Fibroblast of villous mesenchyme (primary cell): ENCODE measurements around the gene CBX7. TPM values are rescaled to one million over a fixed set of nuclear protein-coding genes. Genes with fewer than 3 reads are reported as not detected.

Source experiments
- DNase-seq: peaks from one replicate; pipeline ENCODE4 v3.0.0-alpha.2; 2010; ENCODE audit warnings: low read depth
- H3K4me3 ChIP-seq: 2 replicates; pipeline ENCODE4 v1.5.1; 2011; ENCODE audit warnings: low read depth, mild to moderate bottlenecking, low read length
- CTCF ChIP-seq: IDR thresholded peaks from 2 replicates; pipeline ENCODE4 v1.5.1; 2012; ENCODE audit warnings: low read depth, mild to moderate bottlenecking, low read length; ENCODE audit not compliant: insufficient read depth
- total RNA-seq: library from RNA; depleted of rRNA; stranded (reverse); fragments of >200 nt; gene quantifications from 2 replicates; pipeline ENCODE4 v1.2.3, GENCODE V29; 2012

Gene CBX7
- total RNA-seq, 1 donor: 5.2 TPM

- no peak for DNase-seq
- TF ChIP-seq CTCF: no peak
- no peak overlapping the region for H3K4me3 ChIP-seq
Observed at GRCh38 chr22:39091126-39092081, 61.1 kb downstream of the CBX7 start.

DNA sequence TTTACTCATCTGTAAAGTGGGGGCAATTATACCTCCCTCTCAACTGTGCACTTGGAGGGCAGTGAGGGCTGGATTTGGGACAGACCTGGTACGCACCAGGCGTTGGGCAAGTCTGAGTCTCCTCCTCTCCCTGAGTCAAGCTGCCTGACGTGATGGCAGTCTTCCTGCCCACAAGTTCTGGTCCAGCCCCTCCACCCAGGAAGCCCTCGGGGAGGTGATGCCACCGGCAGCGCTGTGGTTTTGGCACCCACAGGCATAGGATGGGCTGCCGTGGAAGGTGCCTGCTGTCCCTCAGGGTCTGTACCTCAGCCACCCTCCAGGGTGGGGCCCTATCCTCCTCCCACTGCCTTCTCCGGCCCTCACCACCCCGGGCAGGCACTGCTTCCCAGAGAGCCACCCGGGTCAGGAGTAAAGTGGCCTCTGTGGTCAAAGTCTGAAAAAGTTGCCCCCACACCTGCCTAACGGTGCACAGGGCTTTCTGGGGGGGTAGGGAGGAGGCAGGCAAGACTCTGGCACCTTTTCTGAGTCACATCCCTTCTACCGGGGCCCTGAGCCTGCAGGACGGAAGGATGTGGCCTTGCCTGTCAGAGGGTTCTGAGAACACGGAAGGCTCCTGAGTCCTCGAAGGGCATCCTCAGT, 61.9 kb downstream of the CBX7 start:
- no peak for TF ChIP-seq CTCF
- no peak for DNase-seq
- H3K4me3 ChIP-seq: no peak overlapping the region

DNA sequence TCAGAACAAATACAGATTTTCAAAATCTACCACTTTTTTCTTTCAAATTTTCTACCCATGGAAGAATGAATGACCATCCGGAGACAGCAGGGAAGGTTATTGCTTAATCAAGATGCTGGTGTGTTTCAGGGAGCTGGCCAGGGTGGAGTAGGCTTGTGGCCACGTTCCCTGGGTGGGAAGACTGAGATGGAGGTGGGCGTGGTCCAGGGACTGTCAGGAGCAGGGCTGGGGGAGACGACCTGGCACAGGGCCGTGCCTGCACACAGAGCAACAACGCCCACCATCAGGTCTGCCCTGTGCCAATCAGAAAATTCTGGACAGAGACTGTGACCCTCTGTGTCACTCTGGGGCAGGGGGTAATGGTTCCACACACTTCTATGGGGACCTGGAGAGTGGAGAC, 62.6 kb downstream of the CBX7 start:
- no peak for DNase-seq
- no peak for TF ChIP-seq CTCF
- no peak overlapping the region for H3K4me3 ChIP-seq

DNA sequence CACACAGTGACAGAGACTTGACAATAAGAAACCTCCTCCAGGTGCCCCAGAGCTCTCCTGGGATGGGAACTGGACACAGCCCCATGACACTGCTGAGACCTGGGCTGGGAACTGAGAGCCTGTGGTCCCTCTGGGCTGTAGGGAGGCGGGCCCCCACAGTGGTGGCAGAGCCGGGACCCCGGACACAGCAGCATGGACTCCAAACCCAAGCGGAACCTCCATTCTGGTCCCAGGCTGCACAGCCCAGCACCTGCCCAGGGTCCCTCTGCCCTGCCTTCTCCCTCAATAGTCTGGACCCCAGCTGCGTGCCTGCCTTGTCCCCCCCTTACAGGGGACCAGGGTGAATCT, 63.8 kb downstream of the CBX7 start:
- DNase-seq: no peak
- no peak for TF ChIP-seq CTCF
- no peak overlapping the region for H3K4me3 ChIP-seq

DNA sequence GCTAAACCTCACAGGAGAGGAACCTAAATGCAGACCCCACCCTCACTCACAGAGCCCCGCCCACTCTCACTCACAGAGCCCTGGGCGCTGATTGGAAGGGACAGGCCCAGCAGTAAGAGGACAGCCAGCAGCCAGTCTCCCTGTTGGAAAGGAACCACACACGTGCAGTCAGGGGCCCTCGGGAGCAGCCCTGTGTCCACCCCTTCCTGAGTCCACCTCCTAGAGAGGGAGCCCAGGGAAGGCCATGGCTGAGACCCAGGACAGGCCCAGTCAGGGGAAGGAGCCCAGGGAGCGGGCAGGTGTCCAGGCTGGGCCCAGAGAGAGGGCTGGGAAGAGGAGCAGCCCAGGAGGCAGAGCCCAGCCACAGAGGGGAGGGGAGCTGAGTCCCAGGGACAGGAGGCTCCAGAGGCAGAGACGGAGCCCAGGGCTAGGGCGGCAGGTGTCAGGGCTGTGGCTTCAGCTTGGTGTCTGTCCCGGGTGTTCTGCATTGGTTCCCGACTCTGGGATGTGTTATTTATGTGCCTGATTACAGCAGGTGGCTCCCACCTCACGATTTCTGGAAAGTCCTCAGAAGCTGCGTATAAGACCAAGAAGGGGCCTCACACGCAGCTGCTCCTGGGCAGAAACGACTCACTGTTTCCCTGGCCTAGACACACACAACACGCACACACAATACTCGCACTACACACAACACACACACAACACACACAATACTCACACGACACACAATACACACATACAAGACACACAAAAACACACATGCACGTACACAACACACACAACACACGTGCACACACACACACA, 64.4 kb downstream of the CBX7 start:
- no peak overlapping the region for H3K4me3 ChIP-seq
- DNase-seq: no peak
- TF ChIP-seq CTCF: no peak

DNA sequence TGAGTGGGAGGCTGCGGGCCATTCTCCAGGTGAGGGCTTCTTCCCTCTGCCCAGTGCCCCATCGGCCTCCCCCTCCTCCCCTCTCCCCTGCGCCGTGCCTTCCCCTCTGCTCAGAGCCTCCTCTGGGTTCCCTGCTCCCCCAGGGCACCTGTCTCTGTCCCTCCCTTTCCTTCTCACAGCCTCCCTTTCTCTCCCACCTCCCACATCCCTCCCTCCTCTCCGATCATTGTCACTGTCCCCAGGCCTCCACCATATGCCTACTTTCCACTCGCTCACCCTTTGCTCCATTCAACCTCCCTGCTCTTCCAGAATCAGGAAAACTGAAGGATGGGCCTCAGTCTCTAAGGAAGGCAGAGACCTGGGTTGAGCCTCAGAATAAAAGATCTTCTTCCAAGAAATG, 65.4 kb downstream of the CBX7 start:
- DNase-seq: no peak
- H3K4me3 ChIP-seq: no peak overlapping the region
- TF ChIP-seq CTCF: no peak
